ENCODE data around the gene CAMK2N1. TPM values are rescaled to one million over a fixed set of nuclear protein-coding genes. Genes with fewer than 3 reads are reported as not detected.

The CAMK2N1 gene
- total RNA-seq, 1 donor from 2014 or later, result 1.9 TPM

- peaks cover 2% of the 10 kb centered on the region for H3K36me3 Mint-ChIP-seq (ENCODE audit: low read depth)
- intact Hi-C loops (cut with micrococcal nuclease), result loop anchor here (10.0 kb wide), 1 partner anchor 1847 kb away; the partner anchor contains the start of gene PAX7
- DNase-seq (ENCODE audit: low spot score), result no peak
- H3K4me3 Mint-ChIP-seq, result no peak overlapping the region
- no peaks in the 10 kb centered on the region for H3K4me1 Mint-ChIP-seq (ENCODE audit: low read depth)
- H3K27ac Mint-ChIP-seq, result no peak overlapping the region
- H3K9me3 Mint-ChIP-seq, result no peaks in the 10 kb centered on the region
- H3K27me3 Mint-ChIP-seq (ENCODE audit: insufficient read depth), result peaks cover 75% of the 10 kb centered on the region
Measured at GRCh38 chr1:20481643-20482498, 4.1 kb downstream of the CAMK2N1 start.

DNA sequence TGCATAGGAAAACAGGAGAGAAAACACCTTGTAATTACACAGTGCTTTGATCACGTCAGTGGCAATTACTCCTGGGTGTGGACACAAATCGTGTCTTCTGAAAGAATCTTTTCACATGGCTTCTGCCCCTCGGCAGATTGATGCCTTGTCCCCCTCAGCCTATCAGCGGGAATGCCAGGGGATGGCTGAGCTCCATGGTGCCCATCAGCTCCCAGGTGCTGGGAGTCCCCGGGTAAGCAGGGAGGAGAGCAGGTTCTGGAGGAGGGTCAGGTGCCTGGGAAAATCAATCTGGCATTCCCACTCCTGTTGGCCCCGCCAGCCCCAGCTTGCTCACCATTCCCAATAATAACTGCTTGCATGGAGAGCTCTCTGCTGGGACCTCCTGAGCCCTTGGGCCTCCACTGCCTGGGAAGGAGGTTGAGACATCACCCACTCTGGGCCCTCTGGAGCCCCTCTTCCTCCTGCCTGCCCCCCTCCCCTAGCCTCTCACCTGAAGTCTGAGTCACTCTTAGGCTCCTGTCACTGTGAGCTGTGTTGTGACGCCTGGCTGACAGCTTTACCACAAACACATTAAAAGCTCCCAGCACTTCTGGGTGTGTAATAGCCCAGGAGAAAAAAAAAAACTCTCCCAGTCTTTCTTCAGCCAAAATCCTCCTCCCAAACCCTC, 4.9 kb downstream of the CAMK2N1 start:
- peaks cover 77% of the 10 kb centered on the region for H3K27me3 Mint-ChIP-seq (ENCODE audit: insufficient read depth)
- no peak overlapping the region for H3K4me3 Mint-ChIP-seq
- no peaks in the 10 kb centered on the region for H3K9me3 Mint-ChIP-seq
- H3K27ac Mint-ChIP-seq, result no peak overlapping the region
- no peak for DNase-seq (ENCODE audit: low spot score)
- intact Hi-C loops (cut with micrococcal nuclease), result loop anchor here (10.0 kb wide), 1 partner anchor 1846 kb away; the partner anchor contains the start of gene PAX7
- peaks cover 2% of the 10 kb centered on the region for H3K36me3 Mint-ChIP-seq (ENCODE audit: low read depth)
- H3K4me1 Mint-ChIP-seq (ENCODE audit: low read depth), result no peaks in the 10 kb centered on the region

- H3K27me3 Mint-ChIP-seq (ENCODE audit: insufficient read depth), result peaks cover 78% of the 10 kb centered on the region
- no peaks in the 10 kb centered on the region for H3K4me1 Mint-ChIP-seq (ENCODE audit: low read depth)
- intact Hi-C loops (cut with micrococcal nuclease), result loop anchor here (10.0 kb wide), 1 partner anchor 1846 kb away; the partner anchor contains the start of gene PAX7
- H3K36me3 Mint-ChIP-seq (ENCODE audit: low read depth), result peaks cover 2% of the 10 kb centered on the region
- H3K4me3 Mint-ChIP-seq, result no peak overlapping the region
- H3K27ac Mint-ChIP-seq, result no peak overlapping the region
- H3K9me3 Mint-ChIP-seq, result no peaks in the 10 kb centered on the region
- no peak for DNase-seq (ENCODE audit: low spot score)
Measured at GRCh38 chr1:20480243-20480944, 5.6 kb downstream of the CAMK2N1 start.

- Mint-ChIP-seq H3K27me3 (ENCODE audit: insufficient read depth) (peaks cover 82% of the 10 kb centered on the region), H3K4me1 (ENCODE audit: low read depth) (no peaks in the 10 kb centered on the region), H3K4me3 (no peak overlapping the region), H3K36me3 (ENCODE audit: low read depth) (peaks cover 2% of the 10 kb centered on the region), H3K27ac (no peak overlapping the region), H3K9me3 (no peaks in the 10 kb centered on the region)
- intact Hi-C loops (cut with micrococcal nuclease), result loop anchor here (10.0 kb wide), 1 partner anchor 1845 kb away; the partner anchor contains the start of gene PAX7
- no peak for DNase-seq (ENCODE audit: low spot score)
Measured at GRCh38 chr1:20479840-20480239, 6.2 kb downstream of the CAMK2N1 start.

DNA sequence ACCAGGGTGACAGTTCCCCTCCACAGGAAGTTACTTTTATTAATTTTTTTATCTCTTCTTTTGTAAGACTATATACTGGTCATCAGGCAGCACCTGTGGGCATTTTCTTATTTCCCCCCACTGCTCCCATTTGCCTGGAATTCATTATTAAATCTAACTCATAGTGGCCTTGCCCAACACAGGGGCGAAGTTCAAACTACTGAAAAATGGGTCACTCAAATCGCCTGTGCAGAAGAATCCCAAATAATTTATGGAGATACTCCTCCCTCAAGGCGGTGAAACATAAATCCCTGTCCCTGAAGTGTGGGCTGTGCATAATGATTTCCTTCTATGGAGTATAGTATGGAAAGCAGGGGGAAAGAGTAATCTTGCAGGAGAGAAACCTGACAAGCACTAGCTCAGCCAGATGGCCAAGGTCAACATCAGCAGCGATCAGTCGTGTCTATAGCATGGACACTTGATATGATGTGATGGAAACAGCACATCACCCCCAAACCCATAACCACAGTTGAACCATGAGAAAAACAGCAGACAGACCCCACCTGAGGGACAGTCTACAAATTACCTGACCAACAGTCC, 7.9 kb downstream of the CAMK2N1 start:
- Mint-ChIP-seq H3K27ac (no peak overlapping the region), H3K27me3 (ENCODE audit: insufficient read depth) (peaks cover 85% of the 10 kb centered on the region), H3K9me3 (no peaks in the 10 kb centered on the region), H3K4me3 (no peak overlapping the region), H3K4me1 (ENCODE audit: low read depth) (no peaks in the 10 kb centered on the region), H3K36me3 (ENCODE audit: low read depth) (no peaks in the 10 kb centered on the region)
- DNase-seq (ENCODE audit: low spot score), result no peak
- intact Hi-C loops (cut with micrococcal nuclease), result no loop called here

DNA sequence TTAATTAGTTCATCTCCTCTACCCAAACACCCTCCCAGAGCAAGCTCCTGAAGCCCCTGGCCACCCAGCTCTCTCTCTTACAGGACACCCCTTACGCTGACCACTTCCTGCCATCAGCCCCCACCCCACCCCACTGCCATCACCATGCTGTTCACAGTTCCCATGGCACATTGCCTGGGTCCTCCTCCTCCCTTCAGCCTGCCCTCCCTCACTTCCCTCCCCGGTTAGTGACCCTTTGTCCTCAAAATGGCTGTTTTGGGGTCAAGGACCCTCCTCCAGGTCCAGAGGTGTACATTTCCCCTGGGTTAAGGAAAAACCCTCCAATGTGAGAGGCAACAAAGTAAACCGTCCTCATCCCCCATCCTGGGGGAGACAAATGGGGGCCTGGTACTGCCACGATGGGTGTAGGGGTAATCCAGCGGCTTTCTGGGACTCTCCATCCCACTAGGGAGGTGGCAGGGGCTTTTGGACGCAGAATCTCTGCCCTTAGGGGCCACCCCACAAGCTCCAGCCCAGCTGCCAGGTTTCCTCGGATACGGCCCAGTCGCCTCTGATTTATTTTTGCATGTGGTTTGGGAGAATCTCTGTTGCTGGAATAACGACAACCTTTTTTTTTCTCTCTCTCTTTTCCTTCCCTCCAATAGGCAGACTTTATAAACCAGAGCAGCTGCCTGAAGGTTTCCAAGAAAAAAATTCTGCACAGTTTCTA, 8.5 kb downstream of the CAMK2N1 start:
- peaks cover 79% of the 10 kb centered on the region for H3K27me3 Mint-ChIP-seq (ENCODE audit: insufficient read depth)

GRCh38 chr1:20476265-20477038, 9.6 kb downstream of the CAMK2N1 start:
- Mint-ChIP-seq H3K27me3 (ENCODE audit: insufficient read depth) (peaks cover 73% of the 10 kb centered on the region), H3K4me3 (no peak overlapping the region), H3K36me3 (ENCODE audit: low read depth) (no peaks in the 10 kb centered on the region), H3K9me3 (no peaks in the 10 kb centered on the region), H3K27ac (no peak overlapping the region), H3K4me1 (ENCODE audit: low read depth) (no peaks in the 10 kb centered on the region)
- no peak for DNase-seq (ENCODE audit: low spot score)
- intact Hi-C loops (cut with micrococcal nuclease), result no loop called here

More for the DNA sequence above, 8.5 kb downstream of the CAMK2N1 start:
- DNase-seq (ENCODE audit: low spot score), result no peak
- Mint-ChIP-seq H3K27ac (no peak overlapping the region), H3K9me3 (no peaks in the 10 kb centered on the region), H3K4me1 (ENCODE audit: low read depth) (no peaks in the 10 kb centered on the region), H3K4me3 (no peak overlapping the region), H3K36me3 (ENCODE audit: low read depth) (no peaks in the 10 kb centered on the region)
- intact Hi-C loops (cut with micrococcal nuclease), result no loop called here

DNA sequence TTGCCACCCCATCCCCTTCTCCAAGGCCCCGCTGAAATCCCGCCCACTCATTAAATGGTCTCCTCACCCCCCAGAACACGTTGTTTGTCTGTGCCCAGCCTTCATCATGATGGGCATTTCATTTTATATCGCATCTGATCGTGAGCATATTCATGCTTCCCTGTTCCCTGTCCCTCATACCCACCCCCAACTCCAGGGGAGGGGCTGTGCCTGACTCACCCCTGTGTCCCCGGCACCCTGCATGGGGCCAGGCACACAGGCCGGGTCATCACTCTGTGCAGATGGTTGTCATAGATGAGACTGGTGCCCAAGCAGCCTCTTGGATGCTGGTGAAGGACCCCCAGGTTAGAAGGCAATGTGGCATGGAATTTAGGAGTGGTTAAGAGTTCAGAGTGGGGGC, 11.0 kb downstream of the CAMK2N1 start:
- peaks cover 63% of the 10 kb centered on the region for H3K27me3 Mint-ChIP-seq (ENCODE audit: insufficient read depth)
- H3K36me3 Mint-ChIP-seq (ENCODE audit: low read depth), result no peaks in the 10 kb centered on the region
- H3K27ac Mint-ChIP-seq, result no peak overlapping the region
- H3K9me3 Mint-ChIP-seq, result no peaks in the 10 kb centered on the region
- H3K4me3 Mint-ChIP-seq, result no peak overlapping the region
- no peaks in the 10 kb centered on the region for H3K4me1 Mint-ChIP-seq (ENCODE audit: low read depth)
- intact Hi-C loops (cut with micrococcal nuclease), result no loop called here
- DNase-seq (ENCODE audit: low spot score), result no peak

DNA sequence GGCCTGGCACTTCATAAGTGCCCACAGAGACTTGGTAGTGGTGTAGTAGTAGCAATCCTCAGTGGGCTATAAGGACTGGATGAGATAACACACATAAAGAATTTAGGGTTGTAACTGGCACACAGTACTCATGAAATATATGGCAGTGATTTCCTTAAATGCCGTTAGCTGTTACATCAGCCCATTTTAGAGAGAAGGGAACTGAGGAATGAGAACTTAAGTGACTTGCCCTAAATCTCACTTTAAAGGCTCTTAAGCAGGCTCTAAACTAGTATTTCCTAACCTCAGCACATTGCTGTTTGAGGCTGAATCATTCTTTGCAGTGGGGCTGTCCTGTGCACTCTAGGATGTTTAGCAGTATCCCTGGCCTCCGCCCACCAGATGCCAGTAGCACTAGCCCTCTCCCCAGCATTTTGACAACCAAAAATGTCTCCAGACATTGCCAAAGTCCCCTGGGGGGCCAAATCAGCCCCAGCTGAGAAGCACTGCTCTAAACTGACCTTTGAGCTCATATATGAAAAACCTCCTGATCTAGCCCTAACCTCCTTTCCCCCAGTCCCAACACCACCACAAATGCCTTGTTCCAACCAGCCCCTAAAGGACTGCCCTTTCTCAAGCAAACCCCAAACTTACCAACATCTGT, 11.6 kb downstream of the CAMK2N1 start:
- Mint-ChIP-seq H3K27ac (no peak overlapping the region), H3K9me3 (no peaks in the 10 kb centered on the region), H3K4me1 (ENCODE audit: low read depth) (no peaks in the 10 kb centered on the region), H3K4me3 (no peak overlapping the region), H3K36me3 (ENCODE audit: low read depth) (no peaks in the 10 kb centered on the region), H3K27me3 (ENCODE audit: insufficient read depth) (peaks cover 61% of the 10 kb centered on the region)
- DNase-seq (ENCODE audit: low spot score), result no peak
- intact Hi-C loops (cut with micrococcal nuclease), result no loop called here

DNA sequence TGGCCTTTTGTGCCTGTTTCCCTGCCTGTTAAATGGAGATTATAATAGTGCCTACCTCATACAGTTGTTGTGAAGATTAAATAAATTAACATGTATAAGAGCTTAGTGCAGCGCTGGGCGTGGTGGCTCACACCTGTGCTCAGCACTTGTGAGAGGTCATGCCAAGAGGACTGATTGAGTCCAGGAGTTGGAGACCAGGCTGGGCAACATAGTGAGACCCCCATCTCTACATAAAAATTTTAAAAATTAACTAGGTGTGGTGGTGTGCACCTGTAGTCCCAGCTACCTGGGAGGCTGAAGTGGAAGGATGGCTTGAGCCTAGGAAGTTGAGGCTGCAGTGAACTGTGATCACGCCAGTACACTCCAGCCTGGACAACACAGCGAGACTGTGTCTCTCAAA, 12.1 kb downstream of the CAMK2N1 start:
- no peak for DNase-seq (ENCODE audit: low spot score)
- no peak overlapping the region for H3K4me3 Mint-ChIP-seq
- peaks cover 58% of the 10 kb centered on the region for H3K27me3 Mint-ChIP-seq (ENCODE audit: insufficient read depth)
- no peaks in the 10 kb centered on the region for H3K4me1 Mint-ChIP-seq (ENCODE audit: low read depth)
- intact Hi-C loops (cut with micrococcal nuclease), result no loop called here
- H3K27ac Mint-ChIP-seq, result no peak overlapping the region
- H3K9me3 Mint-ChIP-seq, result no peaks in the 10 kb centered on the region
- H3K36me3 Mint-ChIP-seq (ENCODE audit: low read depth), result no peaks in the 10 kb centered on the region

DNA sequence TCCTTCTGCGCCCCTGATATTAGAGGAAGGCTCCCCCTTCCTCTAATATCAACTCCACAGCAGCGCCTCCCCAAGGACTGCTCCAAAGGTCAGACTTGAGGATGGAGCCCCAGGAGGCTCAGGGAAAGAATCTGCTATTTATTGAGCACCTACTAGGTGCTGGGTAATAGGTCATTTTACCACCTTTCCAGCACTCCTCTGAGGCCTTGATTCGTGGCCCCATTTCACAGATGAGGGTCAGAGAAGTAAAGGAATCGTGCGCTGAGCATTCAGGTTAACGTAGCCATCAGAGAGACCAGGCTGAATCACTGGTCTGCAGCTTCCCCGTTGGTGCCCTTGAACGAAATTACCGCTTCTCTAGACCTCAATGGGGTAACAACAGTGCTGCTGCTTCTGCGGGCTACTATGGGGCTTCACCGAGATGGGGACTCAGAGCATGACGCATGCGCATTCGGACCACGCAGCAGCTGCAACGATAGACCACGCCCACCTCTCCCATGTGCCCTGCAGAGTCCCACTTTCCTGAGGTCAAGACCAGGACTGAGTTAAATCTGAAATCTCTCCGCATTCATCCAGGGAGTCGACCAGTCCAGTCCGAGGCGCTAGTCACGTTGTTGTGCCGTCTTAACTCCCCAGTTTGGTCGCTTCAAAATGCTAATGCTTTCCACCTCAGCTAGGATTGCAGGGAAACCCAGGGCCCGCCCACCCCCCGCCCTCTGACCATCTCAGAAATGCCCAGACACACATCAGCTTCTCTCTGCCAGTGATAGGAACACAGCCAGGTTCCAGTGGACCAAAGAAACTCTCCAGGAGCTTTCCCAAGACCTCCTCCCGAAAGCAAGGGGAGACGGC, 12.9 kb downstream of the CAMK2N1 start:
- no peaks in the 10 kb centered on the region for H3K36me3 Mint-ChIP-seq (ENCODE audit: low read depth)
- intact Hi-C loops (cut with micrococcal nuclease), result no loop called here
- no peaks in the 10 kb centered on the region for H3K9me3 Mint-ChIP-seq
- peaks cover 50% of the 10 kb centered on the region for H3K27me3 Mint-ChIP-seq (ENCODE audit: insufficient read depth)
- H3K4me3 Mint-ChIP-seq, result no peak overlapping the region
- H3K4me1 Mint-ChIP-seq (ENCODE audit: low read depth), result no peaks in the 10 kb centered on the region
- no peak overlapping the region for H3K27ac Mint-ChIP-seq
- DNase-seq (ENCODE audit: low spot score), result no peak

Measured in activated T-helper 1 cell treated with anti-CD3 and anti-CD28 coated beads, Interleukin-12 subunit alpha, Interleukin-12 subunit beta, Interleukin-2, Interleukin-4 antibody, amounts not matched to agents 30 ng/mL and 10 ng/mL and 1 ng/mL, durations not matched to agents 14 hours and 24 hours and 36 hours (primary cell).